Body of pancreas (tissue), 4 donors: ENCODE results near the gene BMP6.

Source experiments
- CTCF ChIP-seq, 7 experiments: fragments of 450-650 bp in 4 of 7; fragments of 200-600 bp in 3 of 7; sonication (generic) in 3 of 7; IDR thresholded peaks; one replicate each; pipeline ENCODE4 v1.5.1; 2016 to 2019; ENCODE audit warnings: antibody characterized with exemption in 7 of 7
- POLR2A ChIP-seq, 3 donors: fragments of 450-650 bp; IDR thresholded peaks; one replicate each; pipeline ENCODE4 v1.6.1; 2016; ENCODE audit warnings: antibody characterized with exemption in 3 of 3, mild to moderate bottlenecking in 2 of 3

GRCh38 chr6:7868926-7869325 lies 143.0 kb downstream of the BMP6 start:
- TF ChIP-seq CTCF (IDR thresholded peaks at IDR 0.05) (no peak), POLR2A (IDR thresholded peaks at IDR 0.05) (no peak)
